ENCODE results near the gene TBX10. TPM values are rescaled to one million over a fixed set of nuclear protein-coding genes. Genes with fewer than 3 reads are reported as not detected.

The TBX10 gene
- total and polyA plus RNA-seq, 2 of the 8 experiments (the other 6 are each of a cell fraction or from before 2014, with no cell fraction given): 0.09 TPM; not detected in 1

DNA sequence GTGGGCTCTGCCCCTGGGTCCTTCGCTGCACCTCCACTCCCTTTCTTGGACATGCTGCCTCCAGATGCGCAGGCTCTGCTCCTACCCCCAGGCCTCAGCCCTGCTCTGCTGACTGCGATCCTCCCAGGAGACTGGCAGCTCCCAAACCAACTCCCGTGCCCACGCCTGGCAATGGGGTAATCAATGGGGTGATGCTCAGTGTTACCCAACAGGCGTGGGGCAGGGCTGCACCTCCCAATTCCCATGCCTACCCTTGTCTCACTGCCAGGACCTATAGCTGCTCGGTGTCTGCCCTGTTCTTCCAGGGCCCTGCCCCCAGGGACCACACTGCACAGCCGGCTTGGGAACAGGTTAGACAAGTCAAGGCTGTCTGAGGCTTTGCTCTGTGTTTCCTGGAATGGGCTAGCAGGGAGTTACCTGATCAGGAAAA is 34.9 kb upstream of the TBX10 start, which contains the start of gene ALDH3B2:
Gene ALDH3B2 (minus strand): TSS at position 182 of the 430 bp plus-strand sequence. CDS start 7,688 bp downstream, outside the sequence.
- no peaks in the 10 kb centered on the region for H3K79me2 ChIP-seq (ENCODE audit: control insufficient read depth in 1 of 2, insufficient read depth in 2 of 2, low read length in 2 of 2)
- no peak within 1 kb of the TSS for H2BK120ac ChIP-seq (replicated peaks; ENCODE audit: low read depth, low read length)
- no peaks in the 10 kb centered on the region for H3K9me3 ChIP-seq (ENCODE audit: insufficient read depth in 2 of 2, low read depth in 1 of 2, low read length in 1 of 2)
- no peak within 1 kb of the TSS for H3K14ac ChIP-seq (ENCODE audit: insufficient read length)
- no peak within 1 kb of the TSS; a peak in 1 of 7 replicates for H3K9ac ChIP-seq (replicated peaks in 1 of 4; ENCODE audit: extremely low read depth in 1 of 4, low read depth in 3 of 4, low read length in 3 of 4)
- no peak within 1 kb of the TSS for H3K27ac ChIP-seq (ENCODE audit: low read depth, low read length)
- H2BK12ac ChIP-seq (ENCODE audit: low read depth, low read length): 0 out of 2 replicates have a peak within 1 kb of the TSS, but pooled peaks have one; percentile 11
- no peak within 1 kb of the TSS for H4K91ac ChIP-seq (replicated peaks; ENCODE audit: insufficient read length, low read length)
- H4K20me1 ChIP-seq (replicated peaks in 1 of 2; ENCODE audit: control insufficient read depth in 1 of 2, insufficient read depth in 2 of 2, low read length in 2 of 2): no peaks in the 10 kb centered on the region
- H3K18ac ChIP-seq (ENCODE audit: extremely low read depth, low read length): peak within 1 kb of the TSS; percentile 60
- H2BK20ac ChIP-seq (ENCODE audit: low read length): no peak within 1 kb of the TSS
- H2BK5ac ChIP-seq (ENCODE audit: low read depth, low read length): no peak within 1 kb of the TSS; the same call in 1 of the 2 replicates
- H2BK15ac ChIP-seq (ENCODE audit: low read length): no peak within 1 kb of the TSS
- H3K56ac ChIP-seq (replicated peaks; ENCODE audit: insufficient read length, low read depth, low read length): no peak within 1 kb of the TSS
- TF ChIP-seq SP1 (IDR thresholded peaks at IDR 0.05; ENCODE audit: low read depth, low read length) (peak; percentile 75; the same call in 1 of the 2 replicates), NRF1 (IDR thresholded peaks at IDR 0.05; ENCODE audit: low read depth, low read length) (no peak), ASH2L (IDR thresholded peaks at IDR 0.05; ENCODE audit: low read length) (peak; percentile 54)
- no peak within 1 kb of the TSS for H3K23ac ChIP-seq (ENCODE audit: insufficient read length)
- no peak within 1 kb of the TSS for H2AK5ac ChIP-seq (ENCODE audit: low read depth, low read length)
- ChIA-PET POLR2A (ENCODE audit: partially characterized antibody) (interaction anchor here (2.1 kb wide), 1 partner anchor 26 kb away, joined by 4 read pairs; no protein-coding TSS in a partner anchor), CTCF (ENCODE audit: partially characterized antibody) (interaction anchor here (0.8 to 3.8 kb wide), 10 partner anchors 9 to 102 kb away, joined by 3 to 28 read pairs (median 3); no protein-coding TSS in a partner anchor)
- peak in 1 of 2 experiments; percentile 48 for DNase-seq (ENCODE audit: low read depth in 1 of 2, low spot score in 2 of 2)
- H3K23me2 ChIP-seq (ENCODE audit: low read depth, low read length): peaks cover 4% of the 10 kb centered on the region; the same call in 1 of the 2 replicates
- H2AFZ ChIP-seq (ENCODE audit: low read length): no peak within 1 kb of the TSS
- peaks cover 0 to 5% (median 0%) of the 10 kb centered on the region in 4 experiments; a peak in 3 of 7 replicates for H3K4me1 ChIP-seq (replicated peaks in 1 of 4; ENCODE audit: control insufficient read depth in 3 of 4, insufficient read depth in 4 of 4, low read length in 3 of 4)
- H4K5ac ChIP-seq (ENCODE audit: insufficient read length, low read depth, low read length): no peak within 1 kb of the TSS
- WGBS, 2 experiments (ENCODE audit: extremely low coverage in 1 of 2, insufficient coverage in 1 of 2, insufficient read length in 1 of 2, insufficient replicate concordance in 2 of 2, low coverage in 1 of 2, low lambda C conversion rate in 2 of 2, missing lambda C conversion rate in 1 of 2): 82% methylated on average over 8 of the region's 8 CpGs; no CpG with 5 or more reads in 1 of the 2 experiments
- H3K27me3 ChIP-seq (replicated peaks in 1 of 4; ENCODE audit: control insufficient read depth in 3 of 4, extremely low read depth in 1 of 4, insufficient read depth in 3 of 4, low read length in 3 of 4): no peaks in the 10 kb centered on the region
- no peaks in the 10 kb centered on the region for H3K79me1 ChIP-seq (ENCODE audit: low read depth, low read length)
- H3K4ac ChIP-seq (replicated peaks; ENCODE audit: insufficient read length, low read depth, low read length): no peak within 1 kb of the TSS
- FAIRE-seq: peak; percentile 48
- peak within 1 kb of the TSS in 1 of 2 experiments; percentile 20; a peak in 2 of 4 replicates for H3K4me2 ChIP-seq (ENCODE audit: insufficient read depth in 1 of 2, low read depth in 2 of 2, low read length in 2 of 2)
- no peak within 1 kb of the TSS for H3K4me3 ChIP-seq (ENCODE audit: extremely low read depth in 1 of 4, insufficient read depth in 2 of 4, low read depth in 3 of 4, low read length in 4 of 4)
- no peak within 1 kb of the TSS; the same call in 1 of the 2 replicates for H4K8ac ChIP-seq (ENCODE audit: extremely low read depth, insufficient read depth, low read length)
- no peaks in the 10 kb centered on the region for H3K36me3 ChIP-seq (ENCODE audit: control insufficient read depth in 2 of 4, insufficient read depth in 4 of 4, low read length in 3 of 4)
